Heart left ventricle (tissue), 13 donors: ENCODE measurements around the gene LCMT1.

Experiments used
- POLR2A ChIP-seq, 2 donors: fragments of 450-650 bp; IDR thresholded peaks; one replicate each; pipeline ENCODE4 v1.6.1; 2017; ENCODE audit warnings: antibody characterized with exemption in 2 of 2, mild to moderate bottlenecking in 2 of 2, moderate library complexity in 2 of 2
- TF ChIP-seq, protein P1 (sequence below), 12 donors: fragments of 200-600 bp; sonication (generic) in 4 of 12; IDR thresholded peaks; one replicate each; pipeline versions ENCODE4 v1.5.0 to v1.8.0; 2018 to 2022; ENCODE audit warnings: antibody characterized with exemption in 12 of 12, mild to moderate bottlenecking in 5 of 12
- donor health status: ischemic (EF 13 %, LVEDD 7.1; RV severe dilation, severe dysfunction).
- donor health status: DM: no; HTN: yes; CAD: no.
- donor health status: DM: no; HTN: no; CAD: no.
- donor health status: ischemic (EF 25% LVEDD 6.9; RV normal size, moderate dysfunction).
- donor health status: ischemic (EF 25% LVEDD 5.7; RV mildly dilated, moderate dysfunction).
- donor health status: ischemic (EF 35%, LVEDD 5.7; RV mildly dilated, moderate dysfunction).
- donor health status: nonischemic (EF 11% LVEDD 7.7; RV severe dilation, severe dysfunction).
- donor health status: DM: yes; HTN: yes; CAD: no.
- donor health status: PGD.
- donor health status: ischemic (EF 29% LVEDD 5.4; RV normal size, mild dysfunction).
- donor health status: nonischemic (EF 23%, LVEDD 6.1; RV moderate dilation, normal function).

DNA sequence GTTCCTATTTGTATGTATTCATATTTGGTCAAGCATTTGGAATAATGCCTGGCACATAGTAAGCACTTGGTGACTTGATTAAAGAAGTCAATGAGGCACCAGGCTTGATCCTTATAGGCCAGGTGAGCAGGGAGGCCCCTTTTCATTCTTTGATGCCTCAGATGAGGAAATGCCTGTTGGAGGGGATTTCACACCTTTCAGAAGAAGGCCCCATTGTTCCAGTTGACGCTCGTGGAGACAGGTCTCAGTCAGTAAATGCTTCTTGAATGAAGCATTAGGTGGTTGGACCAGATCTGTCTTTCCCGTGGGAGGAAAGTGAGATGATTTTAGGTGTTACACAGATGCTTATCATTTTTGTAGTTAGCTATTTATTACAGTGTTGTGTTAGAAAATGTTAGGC is 13.0 kb downstream of the LCMT1 start:
- TF ChIP-seq, protein P1, sequence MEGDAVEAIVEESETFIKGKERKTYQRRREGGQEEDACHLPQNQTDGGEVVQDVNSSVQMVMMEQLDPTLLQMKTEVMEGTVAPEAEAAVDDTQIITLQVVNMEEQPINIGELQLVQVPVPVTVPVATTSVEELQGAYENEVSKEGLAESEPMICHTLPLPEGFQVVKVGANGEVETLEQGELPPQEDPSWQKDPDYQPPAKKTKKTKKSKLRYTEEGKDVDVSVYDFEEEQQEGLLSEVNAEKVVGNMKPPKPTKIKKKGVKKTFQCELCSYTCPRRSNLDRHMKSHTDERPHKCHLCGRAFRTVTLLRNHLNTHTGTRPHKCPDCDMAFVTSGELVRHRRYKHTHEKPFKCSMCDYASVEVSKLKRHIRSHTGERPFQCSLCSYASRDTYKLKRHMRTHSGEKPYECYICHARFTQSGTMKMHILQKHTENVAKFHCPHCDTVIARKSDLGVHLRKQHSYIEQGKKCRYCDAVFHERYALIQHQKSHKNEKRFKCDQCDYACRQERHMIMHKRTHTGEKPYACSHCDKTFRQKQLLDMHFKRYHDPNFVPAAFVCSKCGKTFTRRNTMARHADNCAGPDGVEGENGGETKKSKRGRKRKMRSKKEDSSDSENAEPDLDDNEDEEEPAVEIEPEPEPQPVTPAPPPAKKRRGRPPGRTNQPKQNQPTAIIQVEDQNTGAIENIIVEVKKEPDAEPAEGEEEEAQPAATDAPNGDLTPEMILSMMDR (IDR thresholded peaks at IDR 0.05): no peak
- no peak for TF ChIP-seq POLR2A (IDR thresholded peaks at IDR 0.05)
